Measurements from ENCODE around the gene MRRF. TPM values are rescaled to one million over a fixed set of nuclear protein-coding genes. Genes with fewer than 3 reads are reported as not detected.
A peak's percentile ranks its signal among the peaks of the same experiment; 100 is the strongest.

The MRRF gene
- total and polyA plus RNA-seq, 2 donors (not counting 1 experiment from before 2014, with no cell fraction given), result 36.8 to 37.3 TPM

DNA sequence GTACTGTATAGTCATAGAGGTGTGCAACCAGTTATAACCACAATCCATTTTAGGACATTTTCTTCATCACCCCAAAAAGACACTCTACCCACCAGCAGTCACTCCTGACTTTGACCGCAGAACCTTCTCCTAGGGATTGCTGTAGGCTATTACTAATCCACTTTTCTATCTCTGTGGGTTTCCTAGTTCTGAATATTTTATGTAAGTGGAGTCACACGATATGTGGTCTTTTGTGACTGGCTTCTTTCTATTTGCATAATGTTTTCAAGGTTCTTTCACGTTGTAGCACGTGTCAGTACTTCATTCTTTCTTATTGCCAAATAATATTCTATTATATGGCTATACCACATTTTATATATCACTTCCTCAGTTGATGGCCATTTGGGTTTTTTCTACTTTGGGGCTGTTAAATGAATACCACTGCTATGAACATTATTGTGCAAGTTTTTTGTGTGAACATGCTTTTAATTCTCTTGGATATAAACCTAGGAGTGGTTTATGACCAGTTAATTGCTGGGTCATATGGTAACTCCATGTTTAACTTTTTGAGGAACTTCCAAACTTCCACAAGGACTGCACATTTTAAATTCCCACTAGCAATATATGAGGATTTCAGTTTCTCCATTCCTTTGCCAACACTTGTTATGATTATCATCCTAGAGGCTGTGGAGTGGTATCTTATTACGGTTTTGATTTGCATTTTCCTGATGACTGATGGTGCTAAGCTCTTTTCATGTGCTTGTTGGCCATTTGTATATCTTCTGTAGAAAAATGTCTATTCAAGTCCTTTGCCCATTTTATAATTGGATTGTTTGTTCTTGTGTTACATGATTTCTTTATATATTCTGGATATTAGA is 37.8 kb downstream of the MRRF start:
- Histone ChIP-seq H3K9me3 (ENCODE audit: control insufficient read depth, insufficient read depth, low read depth, low read length) (no peaks in the 10 kb centered on the region), H3K36me3 (ENCODE audit: control insufficient read depth, insufficient read depth, low read length) (no peaks in the 10 kb centered on the region), H3K4me3 (replicated peaks in 1 of 4; ENCODE audit: control extremely low read depth in 1 of 4, insufficient read depth in 1 of 4, low read depth in 3 of 4, low read length in 4 of 4) (no peak overlapping the region), H3K4me1 (ENCODE audit: control insufficient read depth, extremely low read depth, insufficient read depth, low read length) (peaks cover 13% of the 10 kb centered on the region), H4K20me1 (ENCODE audit: control insufficient read depth, extremely low read depth, insufficient read depth, low read length) (peaks cover 2% of the 10 kb centered on the region), H2AFZ (ENCODE audit: low read length) (no peak overlapping the region), H3K27me3 (ENCODE audit: control insufficient read depth, insufficient read depth, low read length) (no peaks in the 10 kb centered on the region), H3K79me2 (ENCODE audit: control insufficient read depth, insufficient read depth, low read length) (no peaks in the 10 kb centered on the region), H3K4me2 (ENCODE audit: extremely low read depth, insufficient read depth, low read length) (no peak overlapping the region), H3K9ac (ENCODE audit: insufficient read depth, low read length) (no peak overlapping the region), H3K27ac (ENCODE audit: insufficient read depth, low read length) (no peak overlapping the region)
- TF ChIP-seq CTCF (conservative IDR thresholded peaks at IDR 0.05 in 1 of 2, IDR thresholded peaks at IDR 0.05 in 1 of 2; ENCODE audit: low read depth in 1 of 2, low read length in 2 of 2) (no peak), EZH2 (IDR thresholded peaks at IDR 0.05; ENCODE audit: low read length, missing control alignments) (no peak)
- DNase-seq (ENCODE audit: low read depth in 2 of 2), result peak in 1 of 2 donors; percentile 5

- no peak overlapping the region for H3K27ac ChIP-seq (ENCODE audit: insufficient read depth, low read length)
- DNase-seq (ENCODE audit: low read depth in 2 of 2), result no peak
- H3K9me3 ChIP-seq (ENCODE audit: control insufficient read depth, insufficient read depth, low read depth, low read length), result no peaks in the 10 kb centered on the region
- H3K36me3 ChIP-seq (ENCODE audit: control insufficient read depth, insufficient read depth, low read length), result peaks cover 4% of the 10 kb centered on the region
- H3K4me1 ChIP-seq (ENCODE audit: control insufficient read depth, extremely low read depth, insufficient read depth, low read length), result peaks cover 13% of the 10 kb centered on the region
- peaks cover 2% of the 10 kb centered on the region for H4K20me1 ChIP-seq (ENCODE audit: control insufficient read depth, extremely low read depth, insufficient read depth, low read length)
- TF ChIP-seq CTCF (conservative IDR thresholded peaks at IDR 0.05 in 1 of 2, IDR thresholded peaks at IDR 0.05 in 1 of 2; ENCODE audit: low read depth in 1 of 2, low read length in 2 of 2) (no peak), EZH2 (IDR thresholded peaks at IDR 0.05; ENCODE audit: low read length, missing control alignments) (no peak)
- no peak overlapping the region for H3K4me3 ChIP-seq (replicated peaks in 1 of 4; ENCODE audit: control extremely low read depth in 1 of 4, insufficient read depth in 1 of 4, low read depth in 3 of 4, low read length in 4 of 4)
- no peak overlapping the region for H2AFZ ChIP-seq (ENCODE audit: low read length)
- H3K27me3 ChIP-seq (ENCODE audit: control insufficient read depth, insufficient read depth, low read length), result no peaks in the 10 kb centered on the region
- no peaks in the 10 kb centered on the region for H3K79me2 ChIP-seq (ENCODE audit: control insufficient read depth, insufficient read depth, low read length)
- no peak overlapping the region for H3K9ac ChIP-seq (ENCODE audit: insufficient read depth, low read length)
- H3K4me2 ChIP-seq (ENCODE audit: extremely low read depth, insufficient read depth, low read length), result no peak overlapping the region
Observed at GRCh38 chr9:122307061-122307460, 42.4 kb downstream of the MRRF start.

GRCh38 chr9:122307925-122308324 is 43.2 kb downstream of the MRRF start:
- Histone ChIP-seq H3K4me1 (ENCODE audit: control insufficient read depth, extremely low read depth, insufficient read depth, low read length) (peaks cover 13% of the 10 kb centered on the region), H3K27ac (ENCODE audit: insufficient read depth, low read length) (no peak overlapping the region), H3K9ac (ENCODE audit: insufficient read depth, low read length) (no peak overlapping the region)

More at GRCh38 chr9:122307925-122308324, 43.2 kb downstream of the MRRF start:
- Histone ChIP-seq H3K4me3 (replicated peaks in 1 of 4; ENCODE audit: control extremely low read depth in 1 of 4, insufficient read depth in 1 of 4, low read depth in 3 of 4, low read length in 4 of 4) (no peak overlapping the region), H4K20me1 (ENCODE audit: control insufficient read depth, extremely low read depth, insufficient read depth, low read length) (peaks cover 2% of the 10 kb centered on the region), H2AFZ (ENCODE audit: low read length) (no peak overlapping the region), H3K79me2 (ENCODE audit: control insufficient read depth, insufficient read depth, low read length) (no peaks in the 10 kb centered on the region), H3K4me2 (ENCODE audit: extremely low read depth, insufficient read depth, low read length) (no peak overlapping the region), H3K36me3 (ENCODE audit: control insufficient read depth, insufficient read depth, low read length) (peaks cover 4% of the 10 kb centered on the region), H3K9me3 (ENCODE audit: control insufficient read depth, insufficient read depth, low read depth, low read length) (no peaks in the 10 kb centered on the region), H3K27me3 (ENCODE audit: control insufficient read depth, insufficient read depth, low read length) (no peaks in the 10 kb centered on the region)
- TF ChIP-seq CTCF (conservative IDR thresholded peaks at IDR 0.05 in 1 of 2, IDR thresholded peaks at IDR 0.05 in 1 of 2; ENCODE audit: low read depth in 1 of 2, low read length in 2 of 2) (no peak), EZH2 (IDR thresholded peaks at IDR 0.05; ENCODE audit: low read length, missing control alignments) (no peak)
- DNase-seq (ENCODE audit: low read depth in 2 of 2), result peak in 1 of 2 donors; percentile 3

All from fibroblast of lung (primary cell).